HepG2 (cell line): ENCODE data around the gene CMKLR1. TPM values are rescaled to one million over a fixed set of nuclear protein-coding genes. Genes with fewer than 3 reads are reported as not detected.

Experiments used
- ATAC-seq: fragments of 200-7000 bp; cut with Tn5 transposase; 3 replicates; pipeline ENCODE4 v1.9.1; 2020; ENCODE audit warnings: mild to moderate bottlenecking, moderate library complexity
- BruUV-seq: library from RNA; stranded (reverse); fragments of 400-500 nt; replicated peaks from 2 replicates; lab custom pipeline; 2021; lab: Mats Ljungman, UMichigan
- CTCF ChIA-PET: fragments of 300-600 bp; formaldehyde crosslinking; extraction: SDS; loops from one replicate; lab custom pipeline; 2021; ENCODE audit warnings: low total read pairs, inconsistent platforms, low intra/inter-chr PET ratio; lab: Yijun Ruan, JAX
- POLR2A ChIA-PET: fragments of 350-600 bp; sonication (Branson Sonifier 250); formaldehyde crosslinking; loops from one replicate; lab custom pipeline; 2020; ENCODE audit warnings: antibody characterized with exemption, inconsistent platforms; lab: Yijun Ruan, JAX
- DNase-seq: peaks from one replicate; pipeline ENCODE4 v3.0.0-alpha.2; 2015; ENCODE audit warnings: low spot score
- FAIRE-seq: peaks from 3 replicates; lab custom pipeline; 2011; peaks lifted over from hg19 to GRCh38; lab: Jason Lieb, UNC
- H2AFZ ChIP-seq: one replicate; pipeline ENCODE4 v1.6.1; 2011; ENCODE audit warnings: low read length, inconsistent platforms
- H3K27ac ChIP-seq: fragments of 300-600 bp; 3 replicates; pipeline ENCODE4 v1.8.0; 2011; ENCODE audit warnings: mixed run types, mild to moderate bottlenecking, mixed read lengths, low read length, inconsistent platforms; ENCODE audit not compliant: insufficient read depth; ENCODE audit errors: extremely low read length
- H3K27me3 ChIP-seq, 2 experiments: fragments of 200-600 bp in 1 of 2; 2 replicates in 1 of 2; 3 replicates in 1 of 2; pipeline versions ENCODE4 v1.6.0 to v1.8.0; 2011; ENCODE audit warnings: low read length in 2 of 2, mild to moderate bottlenecking in 2 of 2, moderate library complexity in 2 of 2, inconsistent platforms in 1 of 2; ENCODE audit not compliant: insufficient read depth in 2 of 2, control insufficient read depth in 1 of 2
- H3K36me3 ChIP-seq, 2 experiments: fragments of 200-600 bp in 1 of 2; replicated peaks in 1 of 2; 2 replicates in 1 of 2; 3 replicates in 1 of 2; pipeline versions ENCODE4 v1.5.1 to v1.8.0; 2011; ENCODE audit warnings: low read length in 2 of 2, inconsistent platforms in 1 of 2; ENCODE audit not compliant: insufficient read depth in 2 of 2, control insufficient read depth in 1 of 2
- H3K4me1 ChIP-seq: 2 replicates; pipeline ENCODE4 v1.5.1; 2012; ENCODE audit warnings: low read length, inconsistent platforms; ENCODE audit not compliant: insufficient read depth
- H3K4me2 ChIP-seq: 2 replicates; pipeline ENCODE4 v1.6.0; 2011; ENCODE audit warnings: low read depth, low read length, inconsistent platforms
- H3K4me3 ChIP-seq, 3 experiments: fragments of 200-600 bp in 1 of 3; sonication (generic), shearing (Covaris generic) in 1 of 3; replicated peaks in 1 of 3; 2 replicates each; pipeline ENCODE4 v1.5.1; 2011 to 2016; ENCODE audit warnings: low read length in 3 of 3, inconsistent platforms in 2 of 3, low read depth in 2 of 3, mild to moderate bottlenecking in 2 of 3, control low read depth in 1 of 3, mixed read lengths in 1 of 3; ENCODE audit not compliant: insufficient read depth in 1 of 3
- H3K79me2 ChIP-seq: one replicate; pipeline ENCODE4 v1.6.1; 2011; ENCODE audit warnings: low read length, inconsistent platforms; ENCODE audit not compliant: insufficient read depth
- H3K9ac ChIP-seq: 2 replicates; pipeline ENCODE4 v1.6.0; 2011; ENCODE audit warnings: mild to moderate bottlenecking, low read depth, low read length, inconsistent platforms; ENCODE audit not compliant: insufficient read depth
- H3K9me3 ChIP-seq: 2 replicates; pipeline ENCODE4 v1.5.1; 2012; ENCODE audit warnings: mild to moderate bottlenecking, low read length
- H4K20me1 ChIP-seq: 2 replicates; pipeline ENCODE4 v1.6.0; 2011; ENCODE audit warnings: inconsistent platforms, mild to moderate bottlenecking, low read length, moderate library complexity; ENCODE audit not compliant: insufficient read depth
- DNMT1 ChIP-seq: sonication (generic); formaldehyde crosslinking; IDR thresholded peaks from 2 replicates; pipeline ENCODE4 v1.5.1; 2020; ENCODE audit warnings: mild to moderate bottlenecking, missing genetic modification reagents
- FOXA3 ChIP-seq: IDR thresholded peaks from 2 replicates; pipeline ENCODE4 v1.6.1; 2016; ENCODE audit warnings: missing genetic modification reagents, missing compliant biosample characterization
- HBP1 ChIP-seq: IDR thresholded peaks from 2 replicates; pipeline ENCODE4 v1.6.1; 2016; ENCODE audit warnings: low read depth, control low read depth
- KDM3A ChIP-seq: IDR thresholded peaks from 2 replicates; pipeline ENCODE4 v1.6.1; 2018; ENCODE audit warnings: low read depth, missing compliant biosample characterization
- MLLT10 ChIP-seq: sonication (generic); formaldehyde crosslinking; IDR thresholded peaks from 2 replicates; pipeline ENCODE4 v1.4.0; 2020; ENCODE audit warnings: missing genetic modification reagents
- NR3C1 ChIP-seq: sonication (generic); formaldehyde crosslinking; IDR thresholded peaks from 2 replicates; pipeline ENCODE4 v1.4.0; 2020; ENCODE audit warnings: missing genetic modification reagents
- RAD21 ChIP-seq: fragments of 450-650 bp; formaldehyde crosslinking; IDR thresholded peaks from 2 replicates; pipeline ENCODE4 v1.5.0; 2020; ENCODE audit warnings: mild to moderate bottlenecking
- SP4 ChIP-seq: sonication (generic); formaldehyde crosslinking; IDR thresholded peaks from 2 replicates; pipeline ENCODE4 v1.8.1; 2023; ENCODE audit warnings: mild to moderate bottlenecking, missing genetic modification reagents
- SSRP1 ChIP-seq: IDR thresholded peaks from 2 replicates; pipeline ENCODE4 v1.6.1; 2016; ENCODE audit warnings: control low read depth
- STAT5B ChIP-seq: sonication (generic); formaldehyde crosslinking; IDR thresholded peaks from 2 replicates; pipeline ENCODE4 v1.4.0; 2020; ENCODE audit warnings: missing genetic modification reagents
- SUZ12 ChIP-seq: fragments of 150-350 bp; IDR thresholded peaks from 2 replicates; pipeline ENCODE4 v1.6.1; 2014; ENCODE audit warnings: low read depth, low read length
- ZBED4 ChIP-seq: sonication (generic); formaldehyde crosslinking; IDR thresholded peaks from 2 replicates; pipeline ENCODE4 v1.4.0; 2020; ENCODE audit warnings: missing genetic modification reagents, borderline replicate concordance
- ZBTB21 ChIP-seq: sonication (generic); formaldehyde crosslinking; IDR thresholded peaks from 2 replicates; pipeline ENCODE4 v1.4.0; 2020; ENCODE audit warnings: missing genetic modification reagents
- ZFP62 ChIP-seq: sonication (generic); formaldehyde crosslinking; IDR thresholded peaks from 2 replicates; pipeline ENCODE4 v1.4.0; 2020; ENCODE audit warnings: missing genetic modification reagents
- ZNF136 ChIP-seq: sonication (generic); formaldehyde crosslinking; IDR thresholded peaks from 2 replicates; pipeline ENCODE4 v1.8.1; 2022; ENCODE audit warnings: low read depth, mild to moderate bottlenecking, moderate library complexity, missing genetic modification reagents
- ZNF792 ChIP-seq: IDR thresholded peaks from 2 replicates; pipeline ENCODE4 v1.6.1; 2016
- WGBS: methylation state at CpG from one replicate; pipeline ENCODE4 v1.1.6; 2017; ENCODE audit warnings: low lambda C conversion rate; 5-methylcytosine and 5-hydroxymethylcytosine counted together
- in situ Hi-C: cut with HindIII; loops from 2 replicates; pipeline ENCODE4 v1.10.0; 2017; ENCODE audit warnings: low pct_unique_long_range_greater_than_20kb; ENCODE audit not compliant: extremely low pct_ligation_motif_present
- intact Hi-C: fragments of 100-400 bp; cut with micrococcal nuclease; formaldehyde crosslinking; loops from one replicate; pipeline ENCODE4 v1.10.0; 2022; ENCODE audit not compliant: unreplicated experiment
- polyA plus RNA-seq, 8 experiments: library from polyadenylated mRNA; depleted of rRNA in 3 of 8; stranded (reverse) in 7 of 8; unstranded in 1 of 8; fragments of >200 nt; fragmentation: Illumina TruSeq in 4 of 8; extraction: Trizol in 4 of 8; gene quantifications; 2 replicates each; pipeline versions ENCODE4 v1.2.1 to v1.2.3, GENCODE V29; 2011 to 2016; ENCODE audit warnings: low read depth in 4 of 8, missing spikeins in 1 of 8, mixed read lengths in 1 of 8; ENCODE audit not compliant: insufficient read depth in 1 of 8
- total RNA-seq, 5 experiments: library from RNA; depleted of rRNA; stranded (reverse); fragments of >200 nt; fragmentation: Illumina TruSeq; extraction: Trizol; gene quantifications; 2 replicates each; pipeline ENCODE4 v1.2.3, GENCODE V29; 2016; ENCODE audit warnings: low read depth in 1 of 5

The CMKLR1 gene
- total and polyA plus RNA-seq, 2 of the 13 experiments (the other 11 are each of a cell fraction or from before 2014, with no cell fraction given) = not detected

GRCh38 chr12:108307006-108307405, 32.1 kb downstream of the CMKLR1 start:
- Histone ChIP-seq H3K36me3 (no peaks in the 10 kb centered on the region), H4K20me1 (no peaks in the 10 kb centered on the region)
- ChIA-PET CTCF (no interaction called here), POLR2A (no interaction called here)
- intact Hi-C loops (no loop called here), in situ Hi-C loops (no loop called here)
- ATAC-seq = no peak
- no peak for DNase-seq
- BruUV-seq = no TSS peak
- no peak for TF ChIP-seq NR3C1 (CRISPR knock-in tag)
- no peak for TF ChIP-seq SUZ12
- no peak for TF ChIP-seq ZFP62 (CRISPR knock-in tag)
- no peak for TF ChIP-seq SP4 (CRISPR knock-in tag)
- no peak for TF ChIP-seq KDM3A
- no peak for TF ChIP-seq ZBTB21
- TF ChIP-seq RAD21 (CRISPR knock-in tag) = no peak
- TF ChIP-seq ZNF792 (CRISPR knock-in tag) = no peak
- TF ChIP-seq ZNF136 (CRISPR knock-in tag) = no peak
- TF ChIP-seq HBP1 (CRISPR knock-in tag) = no peak
- TF ChIP-seq, all 625 proteins: peak for 0
- no peak overlapping the region for H3K9ac ChIP-seq
- H3K4me1 ChIP-seq = peaks cover 68% of the 10 kb centered on the region
- no peaks in the 10 kb centered on the region for H3K9me3 ChIP-seq
- no peak overlapping the region for H3K27ac ChIP-seq
- no peak for FAIRE-seq
- H3K79me2 ChIP-seq = no peaks in the 10 kb centered on the region
- no peak overlapping the region for H3K4me2 ChIP-seq
- no peak overlapping the region for H2AFZ ChIP-seq
- WGBS = 56% methylated on average over 2 of the region's 7 CpGs
- H3K4me3 ChIP-seq = no peak overlapping the region
- peaks cover 2 to 35% of the 10 kb centered on the region in 2 experiments; a peak in 3 of 5 replicates for H3K27me3 ChIP-seq

GRCh38 chr12:108306506-108306905, 32.6 kb downstream of the CMKLR1 start:
- DNase-seq (no peak), FAIRE-seq (no peak), ATAC-seq (no peak)
- ChIA-PET POLR2A (no interaction called here), CTCF (no interaction called here)
- WGBS = 38% methylated on average over 3 of the region's 3 CpGs
- in situ Hi-C loops (no loop called here), intact Hi-C loops (no loop called here)
- Histone ChIP-seq H4K20me1 (no peaks in the 10 kb centered on the region), H3K27ac (no peak overlapping the region), H3K4me3 (no peak overlapping the region), H3K4me2 (no peak overlapping the region), H3K79me2 (no peaks in the 10 kb centered on the region), H3K36me3 (no peaks in the 10 kb centered on the region), H2AFZ (no peak overlapping the region), H3K4me1 (peaks cover 65% of the 10 kb centered on the region), H3K27me3 (peaks cover 2 to 35% of the 10 kb centered on the region in 2 experiments; a peak in 3 of 5 replicates), H3K9me3 (no peaks in the 10 kb centered on the region), H3K9ac (no peak overlapping the region)
- no TSS peak for BruUV-seq
- TF ChIP-seq SSRP1 (CRISPR knock-in tag) (no peak), FOXA3 (CRISPR knock-in tag) (no peak), STAT5B (CRISPR knock-in tag) (no peak), DNMT1 (CRISPR knock-in tag) (no peak), MLLT10 (CRISPR knock-in tag) (no peak), ZBED4 (CRISPR knock-in tag) (no peak)
